Neural progenitor cell (in vitro differentiated cells): ENCODE measurements around the gene LIN7B.

Experiments used
- EZH2 ChIP-seq: fragments of 200-600 bp; sonication (generic); IDR thresholded peaks from 2 replicates; pipeline ENCODE4 v1.6.1; 2017; ENCODE audit warnings: antibody characterized with exemption, mild to moderate bottlenecking, moderate library complexity
- EZH2phosphoT487 ChIP-seq: fragments of 200-600 bp; sonication (generic); IDR thresholded peaks from 2 replicates; pipeline ENCODE4 v1.6.1; 2017; ENCODE audit warnings: antibody characterized with exemption
- TF ChIP-seq, protein P1 (sequence below): fragments of 200-600 bp; sonication (generic); IDR thresholded peaks from 2 replicates; pipeline ENCODE4 v1.5.1; 2017; ENCODE audit warnings: antibody characterized with exemption, mild to moderate bottlenecking

DNA sequence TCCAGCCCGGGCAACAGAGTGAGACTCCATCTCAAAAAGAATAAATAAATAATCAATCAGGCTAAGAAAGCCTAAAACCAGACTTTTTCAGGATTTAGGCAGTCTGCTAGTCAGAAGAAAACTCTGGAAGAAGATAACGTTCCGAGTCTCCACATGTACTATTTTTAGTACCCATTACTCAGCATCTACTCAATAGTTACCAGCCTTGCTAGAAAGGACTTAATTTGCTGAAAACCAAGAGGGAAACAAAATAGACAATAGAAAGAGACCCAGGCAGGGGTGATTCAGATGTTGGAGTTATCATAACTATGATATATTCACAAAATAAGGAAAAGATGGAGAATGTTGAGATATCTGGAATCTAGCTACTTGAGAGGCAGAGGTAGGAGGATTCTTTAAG lies 3.6 kb upstream of the LIN7B start:
- TF ChIP-seq EZH2 (no peak), EZH2phosphoT487 (no peak)
- TF ChIP-seq, protein P1, sequence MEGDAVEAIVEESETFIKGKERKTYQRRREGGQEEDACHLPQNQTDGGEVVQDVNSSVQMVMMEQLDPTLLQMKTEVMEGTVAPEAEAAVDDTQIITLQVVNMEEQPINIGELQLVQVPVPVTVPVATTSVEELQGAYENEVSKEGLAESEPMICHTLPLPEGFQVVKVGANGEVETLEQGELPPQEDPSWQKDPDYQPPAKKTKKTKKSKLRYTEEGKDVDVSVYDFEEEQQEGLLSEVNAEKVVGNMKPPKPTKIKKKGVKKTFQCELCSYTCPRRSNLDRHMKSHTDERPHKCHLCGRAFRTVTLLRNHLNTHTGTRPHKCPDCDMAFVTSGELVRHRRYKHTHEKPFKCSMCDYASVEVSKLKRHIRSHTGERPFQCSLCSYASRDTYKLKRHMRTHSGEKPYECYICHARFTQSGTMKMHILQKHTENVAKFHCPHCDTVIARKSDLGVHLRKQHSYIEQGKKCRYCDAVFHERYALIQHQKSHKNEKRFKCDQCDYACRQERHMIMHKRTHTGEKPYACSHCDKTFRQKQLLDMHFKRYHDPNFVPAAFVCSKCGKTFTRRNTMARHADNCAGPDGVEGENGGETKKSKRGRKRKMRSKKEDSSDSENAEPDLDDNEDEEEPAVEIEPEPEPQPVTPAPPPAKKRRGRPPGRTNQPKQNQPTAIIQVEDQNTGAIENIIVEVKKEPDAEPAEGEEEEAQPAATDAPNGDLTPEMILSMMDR = no peak
